ENCODE results near the gene HESX1.

The HESX1 gene

DNA sequence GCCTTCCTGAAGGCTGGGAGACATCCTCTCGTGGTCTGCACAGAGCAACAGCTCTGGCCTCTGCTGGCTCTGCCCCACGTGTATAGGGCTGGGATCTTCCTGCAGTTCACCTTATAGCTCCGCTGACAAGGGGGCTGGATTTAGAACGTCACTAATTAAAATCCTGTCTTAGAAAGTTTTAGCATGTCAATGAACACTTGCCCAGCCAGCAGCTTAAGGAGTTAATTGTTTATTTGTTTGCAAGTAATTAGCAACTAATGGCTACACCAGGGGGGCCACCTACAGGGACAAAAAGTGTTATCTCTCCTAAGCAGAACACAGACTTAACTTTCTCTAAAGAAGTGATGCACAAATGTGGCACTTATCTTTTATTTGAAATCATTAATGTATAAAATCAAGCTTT, at the start of gene HESX1:
HESX1 (minus strand) TSS at position 84 of the 403 bp plus-strand sequence; CDS start at position 24, 60 bp downstream.
- DNase-seq (no peak), ATAC-seq (no peak)

DNA sequence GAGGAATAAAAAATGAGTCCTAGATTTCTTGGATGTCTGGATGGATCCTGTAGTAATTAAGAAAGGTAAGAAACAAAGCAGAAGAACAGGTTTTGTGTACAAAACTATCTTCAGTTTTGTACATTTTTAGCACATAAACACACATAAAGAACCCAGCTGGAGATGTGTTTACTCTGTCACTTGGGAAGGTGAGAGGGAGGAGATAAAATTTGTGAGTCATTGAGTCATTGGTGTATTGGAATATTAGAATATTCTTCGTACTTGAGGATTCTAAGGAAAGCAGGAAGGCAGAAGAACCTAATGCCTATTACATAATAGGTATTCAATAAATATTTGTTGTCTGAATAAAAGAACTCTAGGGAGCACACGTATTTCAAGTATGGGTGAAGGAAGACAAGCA, 45.2 kb upstream of the HESX1 start:
- ATAC-seq (no peak), DNase-seq (no peak)

DNA sequence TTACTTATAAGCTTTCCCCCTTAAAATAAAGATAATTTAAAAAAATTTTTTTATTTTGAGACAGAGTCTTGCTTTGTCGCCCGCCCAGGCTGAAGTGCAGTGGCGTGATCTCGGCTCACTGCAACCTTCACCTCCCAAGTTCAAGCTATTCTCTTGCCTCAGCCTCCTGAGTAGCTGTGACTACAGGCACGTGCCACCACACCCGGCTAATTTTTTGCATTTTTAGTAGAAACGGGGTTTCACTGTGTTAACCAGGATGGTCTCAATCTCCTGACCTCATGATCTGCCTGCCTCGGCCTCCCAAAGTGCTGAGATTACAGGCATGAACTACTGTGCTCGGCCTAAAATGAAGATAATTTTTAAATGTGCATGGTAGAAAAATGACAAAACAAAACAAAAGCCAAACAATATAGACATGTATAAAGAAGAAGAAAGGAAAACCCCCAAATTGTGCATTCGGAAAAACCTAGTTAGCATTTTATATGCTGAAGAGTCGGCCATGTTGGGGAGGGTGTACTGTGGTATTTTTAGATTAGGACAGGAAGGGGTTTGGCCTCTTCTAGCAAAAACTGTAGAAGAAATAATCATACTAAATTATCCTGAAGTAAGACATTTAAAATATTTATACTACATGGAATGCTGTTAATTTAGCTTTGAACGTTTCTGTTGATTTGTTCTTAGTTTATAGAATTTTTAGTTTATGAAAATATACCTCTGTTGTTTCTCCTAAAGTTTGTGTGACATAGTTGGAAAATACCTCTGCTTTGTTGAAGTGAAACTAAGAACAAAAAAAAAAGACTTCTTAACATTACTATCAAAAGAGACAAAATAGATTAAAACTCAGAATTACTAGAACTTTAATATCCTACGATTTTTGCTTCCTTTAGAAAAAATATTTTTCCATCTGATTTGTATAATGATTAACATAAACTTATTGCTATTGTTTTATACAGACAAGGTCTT, 35.1 kb upstream of the HESX1 start:
- DNase-seq (no peak), ATAC-seq (no peak)

DNA sequence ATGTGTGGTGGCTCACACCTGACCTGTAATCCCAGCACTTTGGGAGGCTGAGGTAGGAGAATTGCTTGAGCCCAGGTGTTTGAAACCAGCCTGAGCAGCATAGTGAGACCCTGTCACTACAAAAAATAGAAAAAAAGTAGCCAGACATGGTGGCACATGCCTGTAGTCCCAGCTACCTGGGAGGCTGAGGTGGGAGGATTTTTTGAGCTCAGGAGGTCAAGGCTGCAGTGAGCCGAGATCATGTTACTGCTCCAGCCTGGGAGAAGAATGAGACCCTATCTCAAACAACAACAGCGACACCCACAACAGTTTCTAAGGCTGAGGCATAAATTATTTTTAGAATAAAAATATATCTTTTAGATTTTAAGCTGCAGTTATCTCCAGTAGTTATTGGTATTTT, 34.0 kb upstream of the HESX1 start:
- DNase-seq (no peak), ATAC-seq (no peak)

DNA sequence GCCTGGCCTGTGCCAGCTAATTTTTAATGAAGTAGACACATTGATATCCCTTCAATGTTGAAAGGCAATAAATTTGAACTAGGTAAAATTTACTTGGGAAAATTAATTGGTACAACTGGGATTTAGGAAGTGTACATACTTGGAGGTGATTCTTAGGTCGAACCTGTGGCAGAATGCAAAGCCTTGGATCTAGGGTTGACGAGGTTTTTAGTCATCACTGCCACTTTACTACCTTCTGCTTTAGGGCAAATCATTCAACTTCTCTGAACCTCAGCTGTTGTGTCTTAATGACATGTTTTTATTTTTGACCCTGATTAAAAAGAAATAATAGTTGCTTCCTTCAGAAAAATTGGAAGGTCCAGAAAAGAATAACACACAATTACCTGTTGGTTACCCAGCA, 30.2 kb upstream of the HESX1 start:
- ATAC-seq (no peak), DNase-seq (no peak)

DNA sequence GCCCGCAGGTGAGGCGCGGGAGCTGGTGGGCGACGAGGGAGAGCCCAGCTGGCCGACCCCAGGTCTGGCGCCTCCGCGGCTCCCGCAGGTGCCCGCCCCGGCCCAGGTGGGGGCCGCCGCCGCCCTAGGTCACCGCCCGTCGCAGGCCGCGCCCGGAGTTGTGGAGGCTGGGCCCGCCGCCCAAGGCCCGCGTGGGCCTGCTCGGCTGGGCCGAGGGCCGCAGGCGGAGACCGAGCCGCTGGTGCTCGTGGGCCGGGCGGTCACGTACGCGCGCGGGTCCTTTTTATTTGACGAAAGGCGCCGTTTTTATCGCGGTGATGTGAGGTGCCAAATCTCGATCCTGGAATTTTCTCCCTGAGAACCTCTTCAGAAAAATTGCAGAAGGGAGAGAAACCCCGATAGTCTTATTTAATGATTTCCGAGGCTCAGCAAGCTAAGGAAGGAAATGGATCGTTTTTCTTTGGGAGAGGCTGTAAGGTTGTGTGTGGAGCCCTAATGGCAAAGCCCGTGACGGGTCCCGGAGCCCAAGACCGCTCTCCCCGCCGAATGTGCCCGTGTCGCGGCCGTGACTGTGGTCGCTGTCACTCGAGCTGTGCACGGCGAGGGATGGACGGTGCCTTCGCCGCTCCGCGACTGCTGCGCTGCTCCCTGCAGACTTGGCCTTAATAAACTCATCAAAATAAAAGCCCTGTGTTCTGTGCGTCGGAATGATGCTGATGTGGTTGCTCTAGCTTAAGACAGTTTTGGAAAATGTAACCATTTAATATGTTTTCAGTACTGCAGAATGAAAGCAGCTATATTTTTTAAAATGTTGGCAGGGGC, 28.4 kb upstream of the HESX1 start:
- ATAC-seq: peak; percentile 42
- DNase-seq: peak; percentile 55

DNA sequence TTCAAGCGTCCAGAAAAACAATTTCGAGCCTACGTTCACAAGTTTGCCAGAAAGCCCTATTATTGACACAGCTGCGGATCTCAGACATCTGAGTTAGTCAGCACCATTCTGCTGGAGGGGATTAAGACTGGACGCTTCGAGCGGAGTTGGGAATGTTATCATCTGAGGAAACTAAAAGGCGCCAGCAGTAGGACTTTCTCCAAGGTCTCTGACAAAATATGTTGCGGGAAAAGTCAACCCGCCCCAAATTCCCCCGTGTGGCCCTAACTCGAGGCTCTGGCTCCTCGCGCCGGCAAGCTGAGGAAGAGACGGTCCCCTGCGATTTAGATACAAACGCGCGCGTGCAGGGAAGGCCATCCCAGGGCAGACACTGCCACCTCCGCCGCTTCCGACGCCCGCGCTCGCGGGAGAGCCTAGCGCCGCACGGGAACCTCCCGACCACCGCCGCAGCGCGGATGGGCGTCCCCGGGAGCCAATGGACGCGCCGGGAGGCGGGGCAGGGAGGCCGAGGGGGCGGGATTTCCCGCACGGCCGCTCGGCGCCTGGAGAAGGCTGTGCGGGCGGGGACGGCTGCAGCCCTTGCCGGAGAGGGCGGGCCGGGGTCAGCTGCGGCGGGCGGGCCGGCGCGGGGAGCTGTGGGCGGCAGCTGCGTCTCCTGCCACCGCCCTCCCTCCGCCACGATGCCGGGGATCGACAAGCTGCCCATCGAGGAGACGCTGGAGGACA, 27.6 kb upstream of the HESX1 start, which contains the start of gene APPL1:
APPL1 (plus strand) TSS at position 526 of the 726 bp plus-strand sequence; CDS start at position 681, 155 bp downstream.
- ATAC-seq (peak; percentile 97), DNase-seq (peak; percentile 94)

DNA sequence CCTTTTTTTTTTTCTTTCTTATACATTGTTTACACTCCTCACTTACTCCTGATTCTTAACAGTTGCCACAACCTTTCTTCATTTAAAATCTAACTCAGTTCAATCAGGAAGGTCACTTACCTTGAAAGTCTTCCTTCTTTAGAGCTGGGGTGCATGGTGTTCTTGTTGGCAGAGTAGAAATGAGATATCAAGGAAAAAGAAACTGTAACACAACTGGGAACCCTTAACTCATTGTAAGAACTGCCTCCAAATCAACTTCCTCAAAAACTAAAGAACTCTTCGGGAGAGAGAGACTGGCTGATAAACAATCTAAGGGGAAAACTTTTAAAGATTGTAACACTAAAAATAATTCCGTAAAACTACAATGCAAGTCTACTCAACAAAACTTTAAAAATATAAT, 26.4 kb upstream of the HESX1 start:
- DNase-seq: no peak

DNA sequence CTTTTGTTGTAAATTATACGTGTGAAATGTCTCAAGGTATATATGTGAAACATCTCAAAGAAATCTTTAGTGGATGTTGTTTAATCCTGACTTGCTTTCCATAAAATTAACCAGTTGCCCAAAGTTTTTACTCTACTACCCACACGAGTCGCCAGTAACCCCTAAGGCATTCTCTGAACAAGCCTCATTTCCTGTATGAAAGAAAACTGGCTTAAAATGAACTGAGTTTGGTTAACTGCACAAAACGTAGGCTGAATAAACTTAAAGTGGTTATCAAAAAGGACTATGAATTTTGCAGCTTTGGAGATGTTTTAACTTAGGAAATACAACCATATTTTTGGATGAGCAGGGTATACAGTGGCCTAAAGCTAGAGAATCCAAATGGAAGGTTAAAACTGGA, 25.1 kb upstream of the HESX1 start:
- DNase-seq: no peak
- ATAC-seq: no peak

More for the DNA sequence above, 26.4 kb upstream of the HESX1 start:
- ATAC-seq: no peak

DNA sequence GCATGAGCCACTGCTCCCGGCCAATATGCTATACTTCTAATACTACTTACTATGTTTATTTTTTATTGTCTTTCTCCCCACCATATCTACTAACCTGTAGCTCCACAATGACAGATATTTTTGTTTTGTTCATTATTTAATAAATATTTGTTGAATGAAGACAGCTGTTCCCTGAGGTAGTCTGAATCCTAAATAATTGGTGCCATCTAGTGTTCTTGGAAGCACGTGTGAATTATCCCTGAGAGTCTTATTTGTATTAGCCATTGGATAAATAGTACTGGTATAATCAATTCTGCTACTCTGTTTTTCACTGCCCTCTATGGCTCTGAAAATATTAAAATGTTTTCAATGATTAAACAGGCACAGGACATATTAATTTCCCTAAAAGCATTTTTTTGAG, 22.1 kb upstream of the HESX1 start:
- no peak for DNase-seq
- no peak for ATAC-seq

DNA sequence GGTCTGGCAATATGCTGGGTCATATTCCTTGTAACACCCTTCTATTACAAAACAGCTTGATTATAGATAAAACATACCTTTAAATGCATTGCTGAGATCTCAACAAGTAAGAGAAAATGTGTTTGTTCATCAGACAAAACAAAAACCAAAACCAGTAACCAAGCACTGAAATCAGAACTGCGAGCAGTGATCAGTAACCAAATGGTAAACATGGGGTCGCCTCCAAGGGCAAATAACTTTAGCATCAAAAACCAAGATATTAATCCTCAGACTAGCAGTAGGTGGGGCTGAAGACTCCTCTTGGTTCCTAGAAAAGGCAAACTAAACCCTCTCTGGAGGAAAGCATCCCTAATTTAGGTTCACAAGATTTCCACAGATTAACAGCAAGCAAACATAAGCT, 6.6 kb upstream of the HESX1 start:
- ATAC-seq (no peak), DNase-seq (no peak)

DNA sequence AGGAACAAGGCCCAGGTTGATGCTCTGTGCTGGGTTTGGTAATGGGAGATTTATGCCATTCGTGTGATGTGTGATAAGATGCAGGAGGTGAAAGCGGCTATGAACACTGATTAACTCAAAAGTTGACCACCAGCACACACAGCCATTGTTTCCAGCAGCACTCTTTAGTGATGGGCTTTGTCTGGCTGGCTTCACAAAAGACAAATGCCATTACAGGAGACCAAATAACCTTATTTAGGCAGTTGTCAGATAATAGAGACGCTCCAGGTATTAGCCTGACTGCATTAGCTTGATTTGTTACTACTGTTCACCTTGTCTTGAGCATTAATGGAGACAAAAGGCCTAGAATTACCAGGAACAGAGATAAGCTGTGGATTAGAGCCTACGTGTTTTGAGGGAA, 5.1 kb downstream of the HESX1 start:
- ATAC-seq (no peak), DNase-seq (no peak)

DNA sequence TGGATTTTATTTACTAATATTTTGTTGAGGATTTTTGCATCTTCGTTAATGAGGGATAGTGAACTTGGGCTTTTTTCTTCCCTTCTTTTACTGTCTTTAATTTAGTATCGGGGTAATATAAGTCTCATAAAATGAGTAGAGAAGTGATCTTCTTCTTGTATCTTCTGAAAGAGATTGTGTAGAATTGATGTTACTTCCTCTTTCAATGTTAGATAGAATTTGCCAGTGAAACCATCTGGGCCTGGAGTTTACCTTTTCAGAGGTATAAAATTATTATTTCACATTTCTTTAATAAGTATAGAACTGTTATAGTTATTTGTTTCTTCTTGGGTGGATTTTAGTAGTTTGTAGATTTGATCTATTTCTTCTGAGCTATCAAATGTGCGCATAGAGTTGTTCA, 7.8 kb downstream of the HESX1 start:
- ATAC-seq (no peak), DNase-seq (no peak)

DNA sequence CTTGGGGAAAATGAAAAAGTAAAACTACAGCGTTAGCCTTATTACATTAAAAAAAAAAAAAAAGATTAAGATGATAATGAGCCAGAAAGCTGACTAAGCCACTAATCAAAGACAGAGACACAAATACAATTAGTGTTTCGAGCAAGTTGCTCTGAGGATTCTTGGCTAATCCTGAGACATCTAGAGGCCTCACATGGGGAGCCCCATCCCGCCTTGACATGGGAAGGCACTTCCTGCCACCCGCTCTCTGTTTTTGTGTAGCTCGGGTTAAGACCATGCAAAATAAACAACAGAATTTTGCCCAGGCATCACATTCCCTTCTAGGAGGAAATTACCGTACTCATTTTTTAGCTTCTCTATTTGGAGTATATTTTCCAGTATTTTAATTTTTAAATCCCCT, 15.3 kb downstream of the HESX1 start:
- ATAC-seq (no peak), DNase-seq (no peak)

DNA sequence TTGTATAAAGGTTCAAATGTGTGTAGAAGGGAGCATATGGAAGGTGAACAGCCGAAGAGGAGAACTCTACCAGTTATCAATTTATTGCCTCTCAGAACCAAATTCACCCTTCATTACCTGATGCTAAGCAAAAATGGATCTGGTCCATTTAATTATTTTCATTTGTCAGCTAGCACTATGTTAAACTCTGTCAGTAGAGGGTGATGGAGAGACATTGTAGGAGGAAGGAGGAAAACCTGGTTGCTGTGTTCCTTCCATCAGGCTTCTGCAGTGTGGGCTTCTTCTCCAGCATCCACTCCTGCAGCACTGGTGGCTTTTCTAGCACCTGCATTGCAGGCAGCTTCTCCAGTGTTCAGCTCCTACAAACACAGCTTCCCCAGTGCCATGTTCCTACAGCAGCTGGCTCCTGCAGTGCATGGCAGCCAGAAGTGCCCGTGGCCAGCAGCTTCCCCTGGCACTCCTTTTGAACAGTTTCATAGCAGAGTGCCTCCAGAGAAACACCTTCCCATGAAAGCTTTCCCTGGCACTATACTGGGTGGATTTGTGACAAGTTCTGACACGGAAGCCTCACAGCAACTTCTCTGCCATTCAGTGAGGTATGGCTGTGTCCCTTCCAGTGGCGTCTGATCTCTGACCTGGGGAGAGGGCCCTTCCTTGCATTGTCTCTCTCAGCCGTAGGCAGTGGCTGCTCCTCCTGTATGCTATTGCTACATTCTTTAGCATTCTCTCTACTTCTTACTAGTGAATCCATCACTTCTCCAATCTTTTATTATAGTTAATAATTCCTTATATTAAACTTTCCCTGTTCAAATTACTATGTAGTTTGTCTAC, 20.0 kb downstream of the HESX1 start:
- DNase-seq: no peak
- ATAC-seq: no peak

DNA sequence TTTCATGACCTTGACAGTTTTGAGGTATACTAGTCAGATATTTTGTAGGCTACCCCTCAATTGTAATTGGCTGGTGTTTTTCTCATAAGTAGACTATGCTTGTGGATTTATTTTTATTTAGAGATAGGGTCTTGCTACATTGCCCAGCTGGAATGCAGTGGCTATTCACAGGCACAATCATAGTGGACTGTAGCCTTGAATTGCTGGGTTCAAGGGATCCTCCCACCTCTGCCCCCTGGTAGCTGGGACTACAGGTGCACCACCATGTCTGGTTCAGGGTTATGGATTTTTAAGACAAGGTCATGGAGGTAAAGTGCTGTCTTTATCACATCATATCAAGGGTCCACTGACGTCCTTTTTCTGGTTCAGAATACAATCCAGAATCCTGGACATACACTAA, 23.7 kb downstream of the HESX1 start:
- no peak for DNase-seq
- no peak for ATAC-seq

DNA sequence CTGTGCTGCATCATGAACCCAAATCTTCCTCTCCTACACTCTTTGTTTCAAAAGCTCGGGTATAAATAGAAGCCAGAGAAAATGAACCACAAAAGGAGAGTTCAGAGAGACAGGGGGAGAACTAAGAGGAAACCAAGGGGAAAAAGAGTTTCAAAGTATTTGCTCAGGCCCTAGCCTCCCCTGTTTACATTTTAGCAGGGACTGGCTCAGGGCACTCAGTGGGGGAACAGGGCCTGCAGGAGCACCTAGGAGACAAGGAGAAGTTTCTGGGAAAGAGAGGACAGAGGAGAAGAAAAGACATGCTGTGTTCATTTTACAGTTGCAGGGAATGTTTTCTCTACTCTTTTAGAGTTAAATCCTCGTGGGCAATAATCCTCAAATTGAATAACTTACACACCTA, 26.1 kb downstream of the HESX1 start:
- ATAC-seq (no peak), DNase-seq (no peak)

DNA sequence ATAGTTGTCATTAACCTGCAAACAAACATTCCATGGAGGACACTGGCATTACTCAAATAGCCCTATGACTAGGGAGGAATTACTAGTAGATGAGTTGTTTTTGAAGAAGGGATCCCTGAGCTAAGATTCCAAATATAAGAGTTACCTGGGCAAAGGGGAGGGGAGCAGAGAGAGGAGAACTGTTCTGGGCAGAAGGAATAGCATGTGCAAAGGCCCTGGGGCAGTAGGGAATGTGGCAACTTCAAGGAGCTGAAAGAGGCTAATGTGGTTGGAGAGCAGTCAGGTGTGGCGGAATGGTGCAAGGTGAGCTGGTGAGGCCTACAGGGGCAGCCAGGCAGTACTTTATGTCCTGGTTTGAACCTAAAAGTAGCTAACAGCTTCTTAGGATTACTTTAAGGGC, 28.8 kb downstream of the HESX1 start:
- ATAC-seq (no peak), DNase-seq (no peak)

DNA sequence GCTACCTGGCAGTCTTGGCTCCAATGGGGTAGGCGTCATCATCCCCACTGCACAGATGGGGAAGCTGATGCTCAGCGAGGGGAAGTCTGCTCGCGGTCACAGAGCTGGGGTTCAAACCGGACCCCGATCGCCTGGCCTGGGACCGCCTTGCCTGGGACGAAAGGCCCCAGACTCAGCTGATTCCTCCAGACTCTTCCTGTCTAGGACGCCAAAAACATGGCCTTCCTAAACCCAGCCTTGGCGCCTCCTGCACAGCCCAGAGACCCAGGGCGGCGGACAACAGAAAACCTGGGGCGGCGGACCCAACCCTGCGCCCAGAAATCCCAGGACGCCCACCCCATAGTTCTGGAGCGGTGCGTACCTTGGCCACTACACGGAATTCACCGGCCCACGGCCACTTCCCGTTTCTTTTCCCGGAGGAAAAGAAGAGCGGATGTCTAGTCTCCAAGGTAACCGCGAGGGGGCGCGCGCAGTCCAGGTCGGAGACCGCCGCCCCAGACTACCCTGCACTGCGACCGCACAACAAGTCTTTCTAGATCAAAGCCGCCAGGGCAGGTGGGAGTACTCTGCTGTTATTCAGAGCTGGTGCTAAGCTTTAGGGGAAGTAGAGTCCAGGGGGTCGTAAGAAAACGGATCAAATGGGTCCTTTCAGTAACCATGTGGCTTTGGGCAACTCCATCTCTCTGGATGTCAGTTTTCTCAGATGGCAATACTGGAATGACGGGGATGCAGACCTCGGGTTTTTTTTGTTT, 29.7 kb downstream of the HESX1 start:
- ATAC-seq (peak; percentile 85), DNase-seq (peak; percentile 86)

DNA sequence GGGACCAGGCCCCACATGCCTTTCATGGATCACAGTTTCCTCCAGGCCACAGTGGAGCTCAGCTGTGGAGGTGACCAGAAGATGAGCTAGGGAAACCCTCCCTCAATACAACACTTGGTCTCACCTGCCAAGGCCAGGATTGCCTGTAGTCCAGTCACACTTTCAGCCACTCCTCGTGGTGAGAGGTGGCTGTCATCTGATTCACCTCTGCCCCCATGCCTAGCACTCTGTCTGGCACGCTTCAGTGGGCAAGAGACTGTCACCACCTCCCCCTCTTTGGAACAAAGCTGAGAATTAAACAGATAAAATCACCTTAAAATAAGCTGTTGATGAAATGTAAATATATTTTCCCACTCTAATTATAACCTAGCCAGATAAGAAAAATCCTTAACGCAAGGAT, 30.7 kb downstream of the HESX1 start:
- ATAC-seq (no peak), DNase-seq (no peak)

DNA sequence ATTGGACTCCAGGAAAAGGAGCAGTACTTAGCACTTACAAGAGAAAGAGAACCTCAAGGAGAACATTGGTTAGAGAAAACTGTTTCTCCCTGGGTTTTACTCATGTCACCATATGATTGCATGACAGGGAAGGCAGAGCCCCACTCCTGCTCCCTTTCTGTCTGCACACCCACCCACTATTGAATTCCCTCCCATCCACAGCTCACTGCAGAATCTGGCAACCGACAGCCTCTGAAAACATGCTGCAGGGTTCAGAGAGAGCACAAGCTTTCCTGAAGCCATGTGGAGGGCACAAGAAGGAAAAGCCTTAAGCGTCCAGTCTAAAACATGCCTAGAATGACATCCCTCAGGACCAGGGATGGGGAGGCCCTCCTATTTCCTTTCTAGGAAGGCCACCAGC, 31.6 kb downstream of the HESX1 start:
- ATAC-seq: no peak
- no peak for DNase-seq

Data from stimulated activated naive CD8-positive, alpha-beta T cell treated with anti-CD3 and anti-CD28 coated beads, Interleukin-15, Interleukin-2, amounts not matched to agents 100 U/mL and 50 U/mL, for 24 hours (primary cell).